Stimulated activated CD8-positive, alpha-beta memory T cell treated with anti-CD3 and anti-CD28 coated beads, Interleukin-7, amount 100 ng/mL, for 24 hours (primary cell): ENCODE measurements around the gene DRC1.
A peak's percentile ranks its signal among the peaks of the same experiment; 100 is the strongest.

Source experiments
- DNase-seq: peaks from one replicate; pipeline ENCODE4 v3.0.0-alpha.2; 2020; ENCODE audit warnings: low read depth

Gene DRC1

DNA sequence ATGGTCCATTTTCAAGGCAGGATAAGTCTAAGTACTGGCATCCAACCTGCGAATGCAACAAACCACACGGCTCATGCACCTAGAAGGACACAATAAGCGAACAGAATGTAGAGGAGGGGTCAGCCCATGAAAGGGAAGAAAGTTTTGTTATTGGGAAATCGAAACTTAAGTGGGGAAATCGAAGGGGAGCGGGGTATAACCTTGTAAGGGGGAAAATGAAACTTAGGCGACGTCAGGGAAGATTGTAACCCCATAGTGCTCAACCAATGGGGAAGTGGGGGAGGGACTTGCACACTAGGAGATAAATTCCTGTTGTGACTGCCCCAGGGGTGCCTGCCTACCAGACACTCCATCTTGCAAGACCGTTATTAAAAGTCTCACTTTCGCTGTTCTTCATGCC is 91.8 kb downstream of the DRC1 start:
- DNase-seq = no peak

DNA sequence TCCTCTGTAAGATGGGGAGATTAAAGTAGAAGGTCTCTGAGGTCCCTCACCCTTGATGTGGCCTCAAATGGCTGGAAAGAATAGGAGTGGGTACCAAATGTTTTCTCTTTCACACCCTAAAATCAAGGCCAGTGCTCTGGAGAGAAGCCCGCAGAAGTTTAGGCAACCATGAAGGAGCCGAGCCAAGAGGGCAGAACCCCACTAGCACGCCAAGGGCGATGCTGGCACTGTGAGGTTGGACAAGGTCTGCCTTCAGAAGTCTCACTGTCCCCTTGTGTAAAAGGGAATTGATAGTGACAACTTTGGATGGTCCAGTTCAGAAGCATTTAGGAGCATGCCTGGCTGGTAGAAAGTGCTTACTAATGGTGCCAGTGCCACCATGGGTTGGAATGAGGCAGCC is 92.5 kb downstream of the DRC1 start:
- no peak for DNase-seq

DNA sequence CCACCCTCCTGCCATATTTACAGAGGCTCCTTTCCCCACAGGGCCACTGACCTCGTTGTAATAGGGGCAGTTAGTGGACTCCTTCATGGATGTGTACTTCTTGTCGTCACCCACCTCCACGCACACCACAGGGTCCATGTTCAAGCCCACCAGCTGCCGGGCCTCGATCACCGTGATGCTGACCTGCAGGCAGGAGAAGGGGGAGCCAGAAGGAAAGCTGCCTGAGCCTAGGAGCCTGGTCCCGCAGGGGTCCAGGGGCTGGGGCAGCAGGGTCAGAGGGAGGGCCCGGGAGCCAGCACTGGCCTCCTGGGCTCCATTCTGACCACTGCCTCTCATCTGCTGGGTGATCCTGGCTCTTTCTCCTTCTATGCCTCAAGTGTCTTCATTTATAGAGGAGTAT is 93.2 kb downstream of the DRC1 start:
- no peak for DNase-seq

DNA sequence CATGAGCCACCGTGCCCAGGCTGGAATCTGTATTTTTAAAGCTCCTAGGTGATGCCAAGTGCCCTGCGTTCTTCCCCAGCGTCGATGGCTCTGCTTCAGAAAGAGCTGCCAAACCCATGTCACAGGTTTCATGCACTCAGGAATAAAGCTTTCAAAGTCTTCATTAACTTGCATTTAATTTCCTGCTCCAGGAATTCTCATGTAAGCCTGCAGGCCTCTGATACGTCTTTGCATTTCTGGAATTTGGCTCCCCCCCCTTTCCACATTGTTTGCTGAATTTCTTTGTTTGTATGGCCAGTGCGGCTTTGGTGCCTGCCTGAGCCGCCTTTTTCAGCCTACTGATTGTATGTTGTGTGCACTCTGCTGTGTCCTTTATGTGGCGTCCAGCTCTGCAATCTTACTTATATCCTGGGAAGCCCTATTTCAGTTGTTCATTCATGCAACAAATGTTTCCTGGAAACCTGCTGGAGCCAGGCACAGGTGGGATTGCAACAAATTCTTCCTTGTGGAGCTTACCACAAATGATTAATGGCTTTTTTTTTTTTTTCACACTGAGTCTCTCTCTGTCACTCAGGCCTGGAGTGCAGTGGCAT is 94.1 kb downstream of the DRC1 start:
- DNase-seq = no peak

DNA sequence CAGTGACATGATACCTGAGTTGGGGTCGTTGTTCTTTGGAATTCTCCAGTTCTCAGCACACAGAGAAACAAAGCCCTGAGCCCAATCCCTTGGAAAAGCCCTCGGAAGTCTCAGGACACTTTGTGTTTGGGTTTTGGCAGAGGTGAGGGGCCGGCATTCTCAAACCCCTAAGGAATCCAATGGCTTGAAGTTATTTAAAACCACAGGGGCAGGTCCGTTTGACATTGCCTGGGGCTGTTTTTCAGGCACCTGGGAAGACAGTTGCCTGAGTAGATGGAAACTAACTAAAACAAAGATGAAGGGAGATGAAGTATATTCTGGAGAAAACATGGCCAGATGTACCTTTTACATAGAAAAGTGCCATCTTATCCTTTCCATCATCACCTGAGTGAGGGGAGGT is 98.7 kb downstream of the DRC1 start:
- DNase-seq = no peak

DNA sequence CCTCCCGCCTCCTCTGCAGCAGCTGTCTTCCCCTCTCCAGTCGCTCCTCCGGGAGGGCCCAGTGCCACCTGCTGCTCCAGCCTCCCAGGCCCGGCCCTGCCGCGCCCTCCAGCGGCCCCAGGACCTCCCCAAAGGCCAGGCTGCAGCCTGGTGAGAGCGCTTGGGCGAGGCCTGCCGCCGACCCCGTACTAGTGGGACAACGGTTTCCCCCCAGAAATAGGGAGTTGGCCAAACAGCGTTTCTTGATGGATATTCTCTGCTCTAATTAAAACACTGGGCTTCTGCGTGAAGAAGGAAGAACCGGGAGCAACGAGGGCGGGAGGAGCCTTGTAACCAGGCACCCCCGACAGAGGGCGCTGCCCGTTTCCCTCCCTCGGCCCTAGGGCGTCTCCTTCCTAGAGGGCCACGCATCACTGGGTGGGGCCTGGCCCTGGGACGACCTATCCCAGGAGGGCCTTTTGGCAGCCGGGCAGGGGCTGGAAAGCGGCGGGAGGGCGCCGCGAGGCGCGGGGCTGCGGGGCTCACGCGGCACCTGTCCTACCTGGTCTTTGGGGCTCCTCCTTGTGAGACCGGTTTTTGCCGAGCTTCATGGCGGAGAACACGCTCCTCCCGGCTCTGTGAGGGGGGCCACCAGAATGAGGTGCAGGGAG is 101.6 kb downstream of the DRC1 start:
- DNase-seq = peak; percentile 80

DNA sequence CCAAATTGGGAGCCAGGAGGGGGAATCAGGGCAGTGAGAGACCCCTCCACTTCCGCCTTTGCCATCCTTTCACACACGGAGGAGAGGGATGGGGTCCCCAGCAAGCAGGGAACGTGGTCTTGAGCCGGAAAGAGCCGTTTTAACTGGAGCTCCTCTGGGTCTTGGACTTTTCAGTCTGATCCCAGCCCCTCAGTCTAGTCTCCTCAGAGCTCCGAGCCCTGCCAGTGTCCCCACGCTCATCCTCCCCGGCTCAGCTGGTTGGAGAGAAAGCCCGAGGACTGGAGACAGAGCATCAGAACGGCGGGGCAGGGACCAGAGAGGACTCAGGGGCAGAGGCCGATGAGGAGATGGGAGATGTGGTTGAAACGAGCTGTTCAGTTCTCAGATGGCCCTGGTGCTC is 102.3 kb downstream of the DRC1 start:
- no peak for DNase-seq

DNA sequence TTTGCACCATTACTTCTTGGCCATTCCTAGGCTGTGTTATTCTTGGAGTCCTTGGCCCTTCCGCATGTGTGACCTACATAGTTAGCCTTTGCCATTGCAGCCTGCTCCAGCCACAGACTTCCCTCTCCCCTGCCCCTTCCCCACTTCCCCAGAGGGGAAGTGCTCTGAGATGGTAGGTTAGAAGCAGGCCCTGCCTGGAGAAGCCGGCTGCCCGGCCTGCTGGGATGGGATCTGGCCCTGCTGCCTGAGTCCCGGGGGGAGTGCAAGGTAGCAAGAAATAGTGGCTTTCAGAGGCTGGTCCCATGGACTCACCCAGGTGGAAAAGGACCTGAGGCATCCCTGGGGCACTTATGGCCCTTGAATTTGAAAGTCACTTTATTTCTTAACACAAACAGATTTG is 104.6 kb downstream of the DRC1 start:
- no peak for DNase-seq
